OCI-LY1 (cell line): ENCODE results near the gene IGF2R.

Source experiments
- EZH2 ChIP-seq: fragments of 200-600 bp; sonication (generic), shearing (Covaris generic); IDR thresholded peaks from 2 replicates; pipeline ENCODE4 v1.8.0; 2017; ENCODE audit warnings: borderline replicate concordance, mixed run types, mild to moderate bottlenecking, antibody characterized with exemption, low read length, moderate library complexity, mixed read lengths
- TF ChIP-seq, protein P1 (sequence below): fragments of 200-600 bp; sonication (generic), shearing (Covaris generic); IDR thresholded peaks from 2 replicates; pipeline ENCODE4 v1.5.1; 2017; ENCODE audit warnings: mild to moderate bottlenecking, antibody characterized with exemption, low read length, moderate library complexity, mixed read lengths

DNA sequence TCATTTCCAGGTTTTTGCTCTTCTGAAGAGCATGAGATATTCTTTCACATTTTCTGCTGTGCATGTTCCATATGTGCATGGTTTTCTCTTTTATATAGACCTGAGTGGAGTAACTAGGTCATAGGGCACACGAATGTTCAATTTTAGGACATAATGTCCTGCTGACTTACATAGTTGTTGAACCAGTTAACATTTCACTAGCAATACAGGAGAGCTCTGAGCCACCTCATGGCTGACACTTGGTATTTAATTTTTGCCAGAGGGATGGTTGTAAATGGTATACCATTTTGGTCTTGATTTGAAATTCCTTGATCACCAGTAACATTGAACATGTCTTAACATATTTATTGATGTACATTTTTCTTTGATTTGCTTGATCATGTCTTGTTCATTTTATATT is 38.3 kb downstream of the IGF2R start:
- TF ChIP-seq, protein P1, sequence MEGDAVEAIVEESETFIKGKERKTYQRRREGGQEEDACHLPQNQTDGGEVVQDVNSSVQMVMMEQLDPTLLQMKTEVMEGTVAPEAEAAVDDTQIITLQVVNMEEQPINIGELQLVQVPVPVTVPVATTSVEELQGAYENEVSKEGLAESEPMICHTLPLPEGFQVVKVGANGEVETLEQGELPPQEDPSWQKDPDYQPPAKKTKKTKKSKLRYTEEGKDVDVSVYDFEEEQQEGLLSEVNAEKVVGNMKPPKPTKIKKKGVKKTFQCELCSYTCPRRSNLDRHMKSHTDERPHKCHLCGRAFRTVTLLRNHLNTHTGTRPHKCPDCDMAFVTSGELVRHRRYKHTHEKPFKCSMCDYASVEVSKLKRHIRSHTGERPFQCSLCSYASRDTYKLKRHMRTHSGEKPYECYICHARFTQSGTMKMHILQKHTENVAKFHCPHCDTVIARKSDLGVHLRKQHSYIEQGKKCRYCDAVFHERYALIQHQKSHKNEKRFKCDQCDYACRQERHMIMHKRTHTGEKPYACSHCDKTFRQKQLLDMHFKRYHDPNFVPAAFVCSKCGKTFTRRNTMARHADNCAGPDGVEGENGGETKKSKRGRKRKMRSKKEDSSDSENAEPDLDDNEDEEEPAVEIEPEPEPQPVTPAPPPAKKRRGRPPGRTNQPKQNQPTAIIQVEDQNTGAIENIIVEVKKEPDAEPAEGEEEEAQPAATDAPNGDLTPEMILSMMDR = no peak
- no peak for TF ChIP-seq EZH2
